Glutamatergic neuron (in vitro differentiated cells): ENCODE data around the gene ANKRD10. TPM values are rescaled to one million over a fixed set of nuclear protein-coding genes. Genes with fewer than 3 reads are reported as not detected.

Experiments
- DNase-seq: peaks from one replicate; pipeline ENCODE4 v3.0.0; 2022
- H3K27ac Mint-ChIP-seq: one replicate; pipeline ENCODE4 v1.8.0; 2020; ENCODE audit warnings: mild to moderate bottlenecking, mixed read lengths, inconsistent platforms; ENCODE audit not compliant: unreplicated experiment
- H3K27me3 Mint-ChIP-seq: one replicate; pipeline ENCODE4 v1.8.0; 2020; ENCODE audit warnings: mild to moderate bottlenecking, moderate library complexity, mixed read lengths, inconsistent platforms; ENCODE audit not compliant: unreplicated experiment
- H3K36me3 Mint-ChIP-seq: one replicate; pipeline ENCODE4 v1.8.0; 2020; ENCODE audit warnings: mild to moderate bottlenecking, mixed read lengths, inconsistent platforms; ENCODE audit not compliant: unreplicated experiment
- H3K4me1 Mint-ChIP-seq: one replicate; pipeline ENCODE4 v1.8.0; 2020; ENCODE audit warnings: mild to moderate bottlenecking, low read depth, mixed read lengths, inconsistent platforms; ENCODE audit not compliant: unreplicated experiment
- H3K4me3 Mint-ChIP-seq: one replicate; pipeline ENCODE4 v1.8.0; 2020; ENCODE audit warnings: mild to moderate bottlenecking, mixed read lengths, inconsistent platforms; ENCODE audit not compliant: unreplicated experiment
- H3K9me3 Mint-ChIP-seq: one replicate; pipeline ENCODE4 v1.8.0; 2020; ENCODE audit warnings: mild to moderate bottlenecking, moderate library complexity, mixed read lengths, inconsistent platforms; ENCODE audit not compliant: unreplicated experiment
- total RNA-seq: library from RNA; stranded (reverse); fragmentation: NEBNext Ultra II Directional; extraction: Animal tissue kit (Norgen Biotek cat#: 25700); gene quantifications from one replicate; pipeline ENCODE4 v1.2.1, GENCODE V29; 2021; ENCODE audit not compliant: unreplicated experiment
- TF ChIP-seq, protein P1 (sequence below): fragments of 200-600 bp; sonication (generic); IDR thresholded peaks from one replicate; pipeline ENCODE4 v1.5.0; 2021; ENCODE audit not compliant: partially characterized antibody, unreplicated experiment

The ANKRD10 gene
- total RNA-seq, 1 donor from 2014 or later, result 188 TPM

- Mint-ChIP-seq H3K9me3 (no peaks in the 10 kb centered on the region), H3K27me3 (peaks cover 5% of the 10 kb centered on the region), H3K4me3 (no peak overlapping the region), H3K4me1 (peaks cover 5% of the 10 kb centered on the region), H3K27ac (no peak overlapping the region), H3K36me3 (no peaks in the 10 kb centered on the region)
- TF ChIP-seq, protein P1, sequence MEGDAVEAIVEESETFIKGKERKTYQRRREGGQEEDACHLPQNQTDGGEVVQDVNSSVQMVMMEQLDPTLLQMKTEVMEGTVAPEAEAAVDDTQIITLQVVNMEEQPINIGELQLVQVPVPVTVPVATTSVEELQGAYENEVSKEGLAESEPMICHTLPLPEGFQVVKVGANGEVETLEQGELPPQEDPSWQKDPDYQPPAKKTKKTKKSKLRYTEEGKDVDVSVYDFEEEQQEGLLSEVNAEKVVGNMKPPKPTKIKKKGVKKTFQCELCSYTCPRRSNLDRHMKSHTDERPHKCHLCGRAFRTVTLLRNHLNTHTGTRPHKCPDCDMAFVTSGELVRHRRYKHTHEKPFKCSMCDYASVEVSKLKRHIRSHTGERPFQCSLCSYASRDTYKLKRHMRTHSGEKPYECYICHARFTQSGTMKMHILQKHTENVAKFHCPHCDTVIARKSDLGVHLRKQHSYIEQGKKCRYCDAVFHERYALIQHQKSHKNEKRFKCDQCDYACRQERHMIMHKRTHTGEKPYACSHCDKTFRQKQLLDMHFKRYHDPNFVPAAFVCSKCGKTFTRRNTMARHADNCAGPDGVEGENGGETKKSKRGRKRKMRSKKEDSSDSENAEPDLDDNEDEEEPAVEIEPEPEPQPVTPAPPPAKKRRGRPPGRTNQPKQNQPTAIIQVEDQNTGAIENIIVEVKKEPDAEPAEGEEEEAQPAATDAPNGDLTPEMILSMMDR, result no peak
- no peak for DNase-seq
Measured at GRCh38 chr13:110869231-110869804, 45.6 kb downstream of the ANKRD10 start.

DNA sequence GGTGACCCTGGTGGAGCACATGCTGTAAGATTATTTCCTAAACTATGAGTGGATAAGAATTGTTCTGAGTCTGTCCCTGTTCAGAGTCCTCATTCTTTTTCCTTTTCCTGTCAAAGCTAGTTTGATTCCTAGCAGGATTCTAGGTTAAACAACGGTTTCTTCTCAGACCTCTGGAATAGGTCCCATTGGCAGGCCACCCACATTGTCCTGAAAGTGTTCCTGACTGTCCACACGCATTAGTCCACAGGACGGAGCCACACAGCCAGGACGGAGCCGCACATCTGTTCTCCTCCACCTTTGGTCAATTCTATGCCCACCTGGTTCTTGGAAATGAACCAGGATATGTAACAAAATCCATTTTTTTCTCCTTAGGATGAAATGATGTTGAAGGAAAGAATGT is 46.1 kb downstream of the ANKRD10 start:
- H3K9me3 Mint-ChIP-seq, result no peaks in the 10 kb centered on the region
- DNase-seq, result no peak
- TF ChIP-seq, protein P1, result no peak
- H3K4me3 Mint-ChIP-seq, result no peak overlapping the region
- peaks cover 5% of the 10 kb centered on the region for H3K27me3 Mint-ChIP-seq
- H3K27ac Mint-ChIP-seq, result no peak overlapping the region
- H3K36me3 Mint-ChIP-seq, result no peaks in the 10 kb centered on the region
- peaks cover 5% of the 10 kb centered on the region for H3K4me1 Mint-ChIP-seq

DNA sequence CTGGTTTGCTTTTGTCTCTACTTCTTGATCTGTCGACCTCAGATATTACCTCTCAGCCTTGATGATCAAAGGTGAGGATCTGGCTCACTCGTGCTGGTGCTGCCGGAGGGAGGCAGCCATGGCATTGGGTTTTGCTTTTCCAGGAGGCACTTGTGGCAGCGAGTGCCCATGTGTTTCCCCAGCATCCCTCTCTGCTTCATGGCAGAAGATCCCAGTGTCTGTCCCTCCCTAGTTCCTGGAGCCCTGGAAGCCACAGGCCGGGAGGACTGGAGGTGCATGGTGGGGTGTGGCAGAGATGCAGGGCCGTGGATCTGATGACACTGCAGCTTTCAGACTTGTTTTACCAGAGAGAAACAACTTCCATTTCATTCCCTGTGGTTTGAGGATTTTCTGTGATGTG is 47.5 kb downstream of the ANKRD10 start:
- no peak overlapping the region for H3K27ac Mint-ChIP-seq
- H3K9me3 Mint-ChIP-seq, result no peaks in the 10 kb centered on the region

GRCh38 chr13:110866491-110867170 is 48.2 kb downstream of the ANKRD10 start:
- Mint-ChIP-seq H3K36me3 (no peaks in the 10 kb centered on the region), H3K27ac (no peak overlapping the region), H3K27me3 (peaks cover 2% of the 10 kb centered on the region), H3K4me1 (peaks cover 5% of the 10 kb centered on the region), H3K4me3 (no peak overlapping the region), H3K9me3 (no peaks in the 10 kb centered on the region)
- no peak for DNase-seq
- TF ChIP-seq, protein P1, result no peak

More for the DNA sequence above, 47.5 kb downstream of the ANKRD10 start:
- DNase-seq, result no peak
- Mint-ChIP-seq H3K4me3 (no peak overlapping the region), H3K36me3 (no peaks in the 10 kb centered on the region), H3K4me1 (peaks cover 5% of the 10 kb centered on the region), H3K27me3 (peaks cover 2% of the 10 kb centered on the region)
- TF ChIP-seq, protein P1, result no peak

- Mint-ChIP-seq H3K4me3 (no peak overlapping the region), H3K27me3 (peaks cover 2% of the 10 kb centered on the region), H3K27ac (no peak overlapping the region), H3K36me3 (no peaks in the 10 kb centered on the region), H3K9me3 (no peaks in the 10 kb centered on the region), H3K4me1 (no peaks in the 10 kb centered on the region)
- TF ChIP-seq, protein P1, result no peak
- DNase-seq, result no peak
Measured at GRCh38 chr13:110863685-110864084, 51.2 kb downstream of the ANKRD10 start.
